HG03432 (cell line): Measurements from ENCODE around the gene THADA.
"Not testable (repeated sequence)": the region's sequence is repeated elsewhere in the genome, so short reads cannot be mapped to it uniquely, and the experiment has no call there.

Experiments
- ATAC-seq: cut with Tn5 transposase; IDR thresholded peaks from one replicate; pipeline ENCODE4 v1.9.1; 2021; ENCODE audit warnings: mild to moderate bottlenecking, moderate library complexity; ENCODE audit not compliant: unreplicated experiment

The THADA gene

GRCh38 chr2:43600596-43600995 lies 4.8 kb upstream of the THADA start:
- ATAC-seq: not testable (repeated sequence)

GRCh38 chr2:43594875-43595274 lies 963 bp downstream of the THADA start:
- no peak for ATAC-seq

- no peak for ATAC-seq
These were observed 2.6 kb downstream of the THADA start for GRCh38 chr2:43593254-43593653.

- ATAC-seq: no peak
These were observed 3.4 kb downstream of the THADA start for GRCh38 chr2:43592443-43592842.

- no peak for ATAC-seq
These were observed 10.1 kb downstream of the THADA start for GRCh38 chr2:43585708-43586107.

- ATAC-seq: no peak
These were observed 16.4 kb downstream of the THADA start for GRCh38 chr2:43579275-43579981.

GRCh38 chr2:43576981-43577892 lies 18.6 kb downstream of the THADA start:
- ATAC-seq: no peak

- no peak for ATAC-seq
These were observed 23.6 kb downstream of the THADA start for GRCh38 chr2:43572244-43572643.

- ATAC-seq: peak; percentile 68
These were observed 25.9 kb downstream of the THADA start for GRCh38 chr2:43569921-43570320.

GRCh38 chr2:43568228-43568627 lies 27.6 kb downstream of the THADA start:
- no peak for ATAC-seq

- ATAC-seq: peak; percentile 48
These were observed 29.4 kb downstream of the THADA start for GRCh38 chr2:43566461-43566729.

GRCh38 chr2:43563679-43564078 lies 32.2 kb downstream of the THADA start:
- ATAC-seq: no peak

GRCh38 chr2:43560231-43560547 lies 35.6 kb downstream of the THADA start:
- ATAC-seq: no peak

GRCh38 chr2:43559391-43560230 lies 36.2 kb downstream of the THADA start:
- peak; percentile 92 for ATAC-seq

- ATAC-seq: no peak
These were observed 38.6 kb downstream of the THADA start for GRCh38 chr2:43557196-43557595.

GRCh38 chr2:43556256-43556655 lies 39.6 kb downstream of the THADA start:
- ATAC-seq: no peak

- ATAC-seq: no peak
These were observed 42.4 kb downstream of the THADA start for GRCh38 chr2:43553341-43553855.

- ATAC-seq: no peak
These were observed 43.8 kb downstream of the THADA start for GRCh38 chr2:43551990-43552389.

GRCh38 chr2:43548381-43548780 lies 47.5 kb downstream of the THADA start:
- not testable (repeated sequence) for ATAC-seq

- ATAC-seq: no peak
These were observed 53.4 kb downstream of the THADA start for GRCh38 chr2:43542285-43542933.

GRCh38 chr2:43541165-43541564 lies 54.7 kb downstream of the THADA start:
- no peak for ATAC-seq
